ENCODE measurements around the gene IL18BP. TPM values are rescaled to one million over a fixed set of nuclear protein-coding genes. Genes with fewer than 3 reads are reported as not detected.

The IL18BP gene
- polyA plus RNA-seq, 1 donor (not counting 4 experiments of a cell fraction or from before 2014, with no cell fraction given), result 2.9 TPM

GRCh38 chr11:72018171-72018570 is 19.5 kb downstream of the IL18BP start:
- H3K4me3 ChIP-seq (ENCODE audit: control insufficient read depth in 2 of 3, extremely low read depth in 1 of 3, insufficient read depth in 2 of 3, low read depth in 1 of 3, low read length in 3 of 3), result no peak overlapping the region
- H3K27me3 ChIP-seq (ENCODE audit: control insufficient read depth, extremely low read depth, insufficient read depth, low read length), result no peaks in the 10 kb centered on the region
- DNase-seq (ENCODE audit: low read depth, low spot score), result no peak
- H3K36me3 ChIP-seq (ENCODE audit: control insufficient read depth in 2 of 2, extremely low read depth in 1 of 2, insufficient read depth in 2 of 2, low read length in 2 of 2), result peaks cover 50 to 61% of the 10 kb centered on the region in 2 experiments
- no peaks in the 10 kb centered on the region for H3K79me2 ChIP-seq (ENCODE audit: control insufficient read depth, insufficient read depth, low read length)
- no peak overlapping the region for H2AFZ ChIP-seq (ENCODE audit: control insufficient read depth, low read length)
- TF ChIP-seq EZH2 (IDR thresholded peaks at IDR 0.05; ENCODE audit: low read length), result no peak
- no peak for TF ChIP-seq CTCF (optimal IDR thresholded peaks at IDR 0.05 in 1 of 3, IDR thresholded peaks at IDR 0.05 in 1 of 3, conservative IDR thresholded peaks at IDR 0.05 in 1 of 3; ENCODE audit: extremely low read depth in 1 of 3, insufficient read depth in 2 of 3, low read length in 3 of 3)
- no peaks in the 10 kb centered on the region for H3K9me3 ChIP-seq (ENCODE audit: control insufficient read depth, low read depth, low read length)
- H3K4me2 ChIP-seq (ENCODE audit: control insufficient read depth, extremely low read depth, insufficient read depth, low read depth, low read length), result no peak overlapping the region
- no peak for FAIRE-seq
- peaks cover 15% of the 10 kb centered on the region for H3K4me1 ChIP-seq (ENCODE audit: control insufficient read depth, extremely low read depth, insufficient read depth, low read length)
- no peak overlapping the region for H3K27ac ChIP-seq (ENCODE audit: control insufficient read depth, insufficient read depth, low read length)
- H3K9me1 ChIP-seq (ENCODE audit: control insufficient read depth, extremely low read depth, insufficient read depth, low read length), result no peaks in the 10 kb centered on the region
- H4K20me1 ChIP-seq (ENCODE audit: control insufficient read depth, extremely low read depth, insufficient read depth, low read length), result peaks cover 5% of the 10 kb centered on the region
- H3K9ac ChIP-seq (ENCODE audit: control insufficient read depth, extremely low read depth, insufficient read depth, low read length), result no peak overlapping the region
- dilution Hi-C loops (cut with MboI; ENCODE audit: extremely low pct_ligation_motif_present, low sequenced_read_pairs), result no loop called here

DNA sequence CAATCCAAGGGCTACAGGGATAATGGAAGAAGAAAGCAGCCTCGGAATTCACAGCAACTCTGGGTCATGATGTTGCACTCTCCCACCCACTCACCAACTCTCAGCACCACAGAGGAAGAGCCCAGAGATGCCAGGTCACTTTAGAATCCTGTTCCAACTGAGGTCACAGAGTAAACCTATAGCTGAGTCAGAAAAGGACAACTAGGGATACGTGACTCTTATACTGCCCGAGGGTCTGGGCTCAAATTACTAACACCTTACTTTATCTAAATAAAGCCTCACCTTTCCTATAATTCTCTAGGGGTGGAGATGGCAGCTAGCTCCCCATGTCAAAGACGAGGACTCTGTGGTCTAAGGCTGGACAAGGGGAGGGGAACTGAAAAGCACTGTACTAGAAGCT is 24.6 kb downstream of the IL18BP start:
- TF ChIP-seq CTCF (optimal IDR thresholded peaks at IDR 0.05 in 1 of 3, IDR thresholded peaks at IDR 0.05 in 1 of 3, conservative IDR thresholded peaks at IDR 0.05 in 1 of 3; ENCODE audit: extremely low read depth in 1 of 3, insufficient read depth in 2 of 3, low read length in 3 of 3) (no peak), EZH2 (IDR thresholded peaks at IDR 0.05; ENCODE audit: low read length) (no peak)
- Histone ChIP-seq H3K79me2 (ENCODE audit: control insufficient read depth, insufficient read depth, low read length) (peaks cover 2% of the 10 kb centered on the region), H3K4me2 (ENCODE audit: control insufficient read depth, extremely low read depth, insufficient read depth, low read depth, low read length) (no peak overlapping the region), H3K4me3 (ENCODE audit: control insufficient read depth in 2 of 3, extremely low read depth in 1 of 3, insufficient read depth in 2 of 3, low read depth in 1 of 3, low read length in 3 of 3) (no peak overlapping the region), H3K4me1 (ENCODE audit: control insufficient read depth, extremely low read depth, insufficient read depth, low read length) (peaks cover 16% of the 10 kb centered on the region), H3K27me3 (ENCODE audit: control insufficient read depth, extremely low read depth, insufficient read depth, low read length) (no peaks in the 10 kb centered on the region), H2AFZ (ENCODE audit: control insufficient read depth, low read length) (no peak overlapping the region), H3K9me3 (ENCODE audit: control insufficient read depth, low read depth, low read length) (no peaks in the 10 kb centered on the region), H4K20me1 (ENCODE audit: control insufficient read depth, extremely low read depth, insufficient read depth, low read length) (peaks cover 2% of the 10 kb centered on the region), H3K27ac (ENCODE audit: control insufficient read depth, insufficient read depth, low read length) (no peak overlapping the region), H3K9me1 (ENCODE audit: control insufficient read depth, extremely low read depth, insufficient read depth, low read length) (no peaks in the 10 kb centered on the region), H3K9ac (ENCODE audit: control insufficient read depth, extremely low read depth, insufficient read depth, low read length) (no peak overlapping the region), H3K36me3 (ENCODE audit: control insufficient read depth in 2 of 2, extremely low read depth in 1 of 2, insufficient read depth in 2 of 2, low read length in 2 of 2) (peaks cover 35 to 60% of the 10 kb centered on the region in 2 experiments)
- dilution Hi-C loops (cut with MboI; ENCODE audit: extremely low pct_ligation_motif_present, low sequenced_read_pairs), result no loop called here
- no peak for DNase-seq (ENCODE audit: low read depth, low spot score)
- no peak for FAIRE-seq

Data from keratinocyte (primary cell).